SU-DHL-6 (cell line): Measurements from ENCODE around the gene RIC8A.

Experiments
- H2AFZ ChIP-seq: fragments of 200-600 bp; sonication (generic); 2 replicates; pipeline ENCODE4 v1.6.1; 2014; ENCODE audit warnings: low read depth, mild to moderate bottlenecking, moderate library complexity, mixed read lengths, antibody characterized with exemption, low read length; ENCODE audit not compliant: severe bottlenecking
- H3F3A ChIP-seq: fragments of 200-600 bp; shearing (Covaris generic); 2 replicates; pipeline ENCODE4 v1.6.0; 2016; ENCODE audit warnings: antibody characterized with exemption, mild to moderate bottlenecking; ENCODE audit not compliant: insufficient read depth
- H3K27ac ChIP-seq: fragments of 200-600 bp; sonication (generic); 2 replicates; pipeline ENCODE4 v1.5.1; 2016; ENCODE audit warnings: low read depth, mild to moderate bottlenecking, low read length, moderate library complexity, mixed read lengths
- H3K27me3 ChIP-seq: fragments of 200-600 bp; sonication (generic), shearing (Covaris generic); 2 replicates; pipeline ENCODE4 v1.6.0; 2014; ENCODE audit warnings: mild to moderate bottlenecking, low read length
- H3K36me3 ChIP-seq: fragments of 200-600 bp; sonication (generic); 2 replicates; pipeline ENCODE4 v1.6.1; 2014; ENCODE audit warnings: mild to moderate bottlenecking, low read length, mixed read lengths
- H3K4me2 ChIP-seq: fragments of 300-600, 200-600 bp; shearing (Covaris generic), sonication (generic); 2 replicates; pipeline ENCODE4 v1.6.0; 2014; ENCODE audit warnings: low read length, low read depth, mild to moderate bottlenecking; ENCODE audit not compliant: poor library complexity, severe bottlenecking
- H3K4me3 ChIP-seq: fragments of 200-600 bp; sonication (generic); 2 replicates; pipeline ENCODE4 v1.5.1; 2014; ENCODE audit warnings: antibody characterized with exemption, low read length, mild to moderate bottlenecking, mixed read lengths; ENCODE audit not compliant: insufficient read depth, poor library complexity, severe bottlenecking
- H3K79me2 ChIP-seq: fragments of 200-600 bp; sonication (generic); 2 replicates; pipeline ENCODE4 v1.6.1; 2014; ENCODE audit warnings: mild to moderate bottlenecking, low read length, moderate library complexity; ENCODE audit not compliant: insufficient read depth
- H3K9ac ChIP-seq: fragments of 200-600 bp; sonication (generic); 2 replicates; pipeline ENCODE4 v1.7.0; 2014; ENCODE audit warnings: mild to moderate bottlenecking, low read length
- H3K9me2 ChIP-seq: fragments of 200-600 bp; sonication (generic); replicated peaks from 2 replicates; pipeline ENCODE4 v1.6.1; 2014; ENCODE audit warnings: low read length; ENCODE audit not compliant: insufficient read depth
- H3K9me3 ChIP-seq: fragments of 200-600 bp; sonication (generic); 2 replicates; pipeline ENCODE4 v1.6.1; 2014; ENCODE audit warnings: low read length, mixed read lengths; ENCODE audit not compliant: insufficient read depth
- H4K20me1 ChIP-seq: fragments of 200-600 bp; sonication (generic); 2 replicates; pipeline ENCODE4 v1.6.1; 2014; ENCODE audit warnings: low read depth, mild to moderate bottlenecking, antibody characterized with exemption, low read length, moderate library complexity, mixed read lengths
- CTCF ChIP-seq: fragments of 200-600 bp; sonication (generic); IDR thresholded peaks from one replicate; pipeline ENCODE4 v1.5.1; 2017; ENCODE audit warnings: antibody characterized with exemption, mild to moderate bottlenecking, low read length, moderate library complexity; ENCODE audit not compliant: insufficient read depth, poor library complexity, severe bottlenecking
- EZH2phosphoT487 ChIP-seq: fragments of 200-600 bp; sonication (generic), shearing (Covaris generic); conservative IDR thresholded peaks from 2 replicates; pipeline ENCODE4 v1.6.1; 2018; ENCODE audit warnings: mild to moderate bottlenecking, antibody characterized with exemption, low read length, moderate library complexity, mixed read lengths

Gene RIC8A

GRCh38 chr11:211295-211694 lies 3.8 kb downstream of the RIC8A start:
- Histone ChIP-seq H3K27ac (no peak overlapping the region), H3K36me3 (no peaks in the 10 kb centered on the region), H2AFZ (no peak overlapping the region), H3K79me2 (peaks cover 25% of the 10 kb centered on the region), H3K9me2 (no peaks in the 10 kb centered on the region), H3K4me2 (no peak overlapping the region), H3K4me3 (no peak overlapping the region), H3K27me3 (no peaks in the 10 kb centered on the region), H3K9ac (no peak overlapping the region), H3F3A (peaks cover 13% of the 10 kb centered on the region), H3K9me3 (no peaks in the 10 kb centered on the region), H4K20me1 (no peaks in the 10 kb centered on the region; the same call in 1 of the 2 replicates)
- no peak for TF ChIP-seq EZH2phosphoT487
- no peak for TF ChIP-seq CTCF

GRCh38 chr11:211741-212140 lies 4.2 kb downstream of the RIC8A start:
- Histone ChIP-seq H3K27ac (no peak overlapping the region), H3K4me3 (no peak overlapping the region), H2AFZ (no peak overlapping the region), H4K20me1 (no peaks in the 10 kb centered on the region; the same call in 1 of the 2 replicates), H3F3A (peaks cover 16% of the 10 kb centered on the region), H3K9me3 (no peaks in the 10 kb centered on the region), H3K9me2 (no peaks in the 10 kb centered on the region), H3K4me2 (no peak overlapping the region), H3K36me3 (no peaks in the 10 kb centered on the region), H3K27me3 (no peaks in the 10 kb centered on the region), H3K79me2 (peaks cover 21% of the 10 kb centered on the region), H3K9ac (no peak overlapping the region)
- TF ChIP-seq EZH2phosphoT487 (no peak), CTCF (no peak)

- H3K36me3 ChIP-seq, result no peaks in the 10 kb centered on the region
These were observed 4.9 kb downstream of the RIC8A start for GRCh38 chr11:212150-213100.

More at GRCh38 chr11:212150-213100, 4.9 kb downstream of the RIC8A start:
- H3K4me2 ChIP-seq, result no peak overlapping the region
- H3K9ac ChIP-seq, result no peak overlapping the region
- peaks cover 19% of the 10 kb centered on the region for H3F3A ChIP-seq
- no peaks in the 10 kb centered on the region for H3K27me3 ChIP-seq
- H3K79me2 ChIP-seq, result peaks cover 19% of the 10 kb centered on the region
- no peak overlapping the region for H3K27ac ChIP-seq
- TF ChIP-seq EZH2phosphoT487 (no peak), CTCF (no peak)
- H2AFZ ChIP-seq, result no peak overlapping the region
- H3K9me2 ChIP-seq, result no peaks in the 10 kb centered on the region
- H4K20me1 ChIP-seq, result no peaks in the 10 kb centered on the region; the same call in 1 of the 2 replicates
- no peak overlapping the region for H3K4me3 ChIP-seq
- H3K9me3 ChIP-seq, result no peaks in the 10 kb centered on the region
